SH-SY5Y (cell line): ENCODE data around the gene LECT2.

Experiments used
- GATA2 ChIP-seq: IDR thresholded peaks from 2 replicates; pipeline ENCODE4 v1.6.1; 2011; ENCODE audit warnings: mild to moderate bottlenecking, low read depth, low read length
- GATA3 ChIP-seq: IDR thresholded peaks from 2 replicates; pipeline ENCODE4 v1.6.1; 2011; ENCODE audit warnings: low read depth, mild to moderate bottlenecking, low read length, moderate library complexity

GRCh38 chr5:136001466-136001981, 46.7 kb upstream of the LECT2 start:
- TF ChIP-seq GATA2 (no peak), GATA3 (no peak)
